ENCODE results near the gene C2orf81. TPM values are rescaled to one million over a fixed set of nuclear protein-coding genes. Genes with fewer than 3 reads are reported as not detected.

C2orf81 gene
- total RNA-seq, 1 donor from 2014 or later, result 1.5 TPM

DNA sequence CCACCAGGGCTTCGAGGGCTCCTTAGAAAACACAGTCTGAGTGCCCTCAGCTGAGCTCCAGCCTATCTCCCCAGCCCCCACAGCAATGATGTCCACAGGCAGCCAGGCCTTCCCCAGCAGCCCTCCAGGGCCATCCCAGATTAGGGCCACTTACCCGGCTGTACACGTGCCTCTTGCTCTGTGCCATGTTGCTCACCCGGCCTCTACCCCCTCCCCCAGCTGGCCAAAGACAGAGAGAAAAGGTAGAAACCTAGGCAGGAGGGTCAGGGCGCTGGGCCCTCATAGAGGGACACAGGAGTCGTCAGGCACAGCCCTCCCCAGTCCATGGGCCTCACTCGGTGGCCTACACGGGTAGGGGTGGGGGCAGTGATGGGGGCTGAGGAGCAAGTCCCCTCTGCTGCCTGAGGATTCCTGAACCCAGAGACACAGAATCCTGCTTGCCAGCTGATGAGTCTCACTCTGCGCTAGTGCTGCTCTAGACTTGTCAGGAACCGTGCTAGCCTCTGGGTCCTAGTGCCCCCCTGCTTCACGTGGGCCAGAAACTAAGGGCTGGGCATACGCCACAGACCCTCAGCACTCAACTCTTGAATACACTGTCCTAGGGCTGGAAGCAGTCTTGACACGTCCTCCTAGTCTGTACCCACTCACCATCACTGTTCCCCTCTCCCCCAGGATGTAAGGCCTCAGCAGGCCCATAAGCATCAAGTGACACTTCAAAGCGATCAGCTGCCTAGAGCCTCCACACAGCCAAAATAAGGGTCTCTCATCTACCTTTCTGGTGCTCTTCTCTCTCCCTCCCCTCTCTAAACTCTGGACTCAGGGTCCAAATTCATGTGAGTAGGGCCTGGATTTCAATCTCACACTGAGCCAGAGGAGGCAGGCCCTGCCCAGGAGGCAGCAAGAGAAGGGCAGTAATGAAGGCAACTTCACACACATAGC, 41.3 kb downstream of the C2orf81 start, which contains the start of gene DCTN1:
Gene DCTN1 (minus strand): TSS at position 461 of the 939 bp plus-strand sequence. CDS start 274 bp downstream, at position 187.
- no peak for DNase-seq (ENCODE audit: low spot score)
- Mint-ChIP-seq H3K27me3 (ENCODE audit: low read depth) (no peaks in the 10 kb centered on the region), H3K36me3 (ENCODE audit: low read depth) (peaks cover 14% of the 10 kb centered on the region), H3K27ac (ENCODE audit: unreplicated experiment) (peak within 1 kb of the TSS; percentile 82), H3K9me3 (ENCODE audit: low read depth) (no peaks in the 10 kb centered on the region), H3K4me3 (ENCODE audit: unreplicated experiment) (peak within 1 kb of the TSS; percentile 76), H3K4me1 (ENCODE audit: low read depth) (peaks cover 34% of the 10 kb centered on the region)
- no peak for TF ChIP-seq CTCF (IDR thresholded peaks at IDR 0.05)

DNA sequence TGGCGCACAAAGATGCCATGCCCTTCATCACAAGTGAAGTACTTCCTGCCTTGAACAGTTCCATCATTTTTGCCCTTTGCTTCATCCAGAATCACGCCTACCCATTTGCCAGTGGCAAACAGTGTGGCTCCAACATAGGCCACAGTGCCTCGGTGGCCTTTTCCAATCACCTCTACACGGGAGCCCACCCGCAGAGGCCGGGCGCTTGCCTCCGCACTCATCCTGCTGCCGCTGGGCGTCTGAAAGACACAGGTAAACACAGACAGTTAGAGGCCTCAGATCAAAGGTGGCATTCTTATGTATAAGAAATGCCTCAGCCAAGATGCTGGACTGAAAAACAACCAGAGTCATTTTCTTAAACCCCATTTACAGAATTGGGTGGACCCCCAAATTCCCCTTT, 43.4 kb downstream of the C2orf81 start:
- peaks cover 42% of the 10 kb centered on the region for H3K4me1 Mint-ChIP-seq (ENCODE audit: low read depth)
- no peak for TF ChIP-seq CTCF (IDR thresholded peaks at IDR 0.05)
- H3K36me3 Mint-ChIP-seq (ENCODE audit: low read depth), result peaks cover 14% of the 10 kb centered on the region
- no peak overlapping the region for H3K27ac Mint-ChIP-seq (ENCODE audit: unreplicated experiment)
- DNase-seq (ENCODE audit: low spot score), result no peak
- H3K27me3 Mint-ChIP-seq (ENCODE audit: low read depth), result no peaks in the 10 kb centered on the region
- no peaks in the 10 kb centered on the region for H3K9me3 Mint-ChIP-seq (ENCODE audit: low read depth)
- H3K4me3 Mint-ChIP-seq (ENCODE audit: unreplicated experiment), result no peak overlapping the region

- DNase-seq (ENCODE audit: low spot score), result no peak
- Mint-ChIP-seq H3K4me1 (ENCODE audit: low read depth) (peaks cover 32% of the 10 kb centered on the region), H3K36me3 (ENCODE audit: low read depth) (peaks cover 21% of the 10 kb centered on the region)
These were observed 45.6 kb downstream of the C2orf81 start for GRCh38 chr2:74375838-74376237.

DNA sequence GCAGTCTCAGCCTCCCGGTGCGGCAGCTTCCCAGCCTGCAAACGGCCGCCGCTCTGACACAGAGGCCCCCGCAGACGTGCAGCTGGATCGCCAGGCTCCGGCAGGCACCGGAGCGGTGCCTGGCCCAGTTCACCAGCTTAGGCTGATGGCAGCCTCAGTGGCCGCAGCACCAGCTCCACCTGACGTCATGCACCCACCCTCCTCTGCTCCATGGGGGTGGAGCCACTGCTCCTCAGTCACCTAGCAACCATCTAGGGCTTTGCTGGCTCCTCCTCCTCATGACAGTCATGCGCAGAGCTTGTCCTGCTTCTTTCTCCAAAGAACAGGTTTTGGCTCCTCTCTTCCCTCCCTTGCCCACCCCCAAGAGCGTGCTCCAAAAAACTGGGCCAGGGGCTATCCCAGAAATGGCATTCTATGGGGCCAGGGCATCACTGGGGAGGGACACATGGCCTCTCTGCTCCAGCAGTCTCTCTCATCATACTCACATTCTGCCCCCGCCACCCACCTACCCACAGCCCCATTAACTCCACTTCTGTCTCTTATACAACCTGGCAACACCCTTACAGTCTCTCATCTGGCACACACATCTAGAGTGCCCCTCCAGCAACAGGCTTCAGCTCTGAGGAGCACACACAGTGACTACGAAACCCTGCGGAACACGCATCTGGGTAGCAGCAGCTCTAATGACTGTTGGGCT, 46.8 kb downstream of the C2orf81 start:
- H3K27ac Mint-ChIP-seq (ENCODE audit: unreplicated experiment), result no peak overlapping the region
- H3K27me3 Mint-ChIP-seq (ENCODE audit: low read depth), result no peaks in the 10 kb centered on the region
- no peak for DNase-seq (ENCODE audit: low spot score)
- TF ChIP-seq CTCF (IDR thresholded peaks at IDR 0.05), result no peak
- H3K4me3 Mint-ChIP-seq (ENCODE audit: unreplicated experiment), result no peak overlapping the region
- no peaks in the 10 kb centered on the region for H3K9me3 Mint-ChIP-seq (ENCODE audit: low read depth)
- peaks cover 29% of the 10 kb centered on the region for H3K36me3 Mint-ChIP-seq (ENCODE audit: low read depth)
- peaks cover 21% of the 10 kb centered on the region for H3K4me1 Mint-ChIP-seq (ENCODE audit: low read depth)

More at GRCh38 chr2:74375838-74376237, 45.6 kb downstream of the C2orf81 start:
- Mint-ChIP-seq H3K4me3 (ENCODE audit: unreplicated experiment) (no peak overlapping the region), H3K27me3 (ENCODE audit: low read depth) (no peaks in the 10 kb centered on the region), H3K9me3 (ENCODE audit: low read depth) (no peaks in the 10 kb centered on the region), H3K27ac (ENCODE audit: unreplicated experiment) (no peak overlapping the region)
- no peak for TF ChIP-seq CTCF (IDR thresholded peaks at IDR 0.05)

DNA sequence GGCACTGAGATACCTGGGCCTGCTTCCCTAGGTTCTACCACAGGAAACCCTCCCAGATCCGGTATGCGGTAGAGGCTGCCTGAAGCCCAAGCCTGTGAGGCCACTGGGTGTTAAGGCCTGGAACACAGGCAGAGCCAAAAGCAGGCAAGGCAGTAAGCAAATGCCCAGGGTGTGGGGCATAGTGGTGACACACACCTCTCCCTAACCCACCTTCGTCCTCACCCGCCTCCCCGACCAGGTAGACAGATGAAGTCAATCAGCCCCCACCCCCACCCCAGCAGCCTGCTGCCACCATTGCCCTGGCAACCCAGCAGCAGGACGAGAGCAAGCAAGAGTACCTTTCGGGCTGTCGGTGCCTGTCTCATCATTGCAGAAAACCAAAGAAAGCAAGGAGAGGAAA, 47.4 kb downstream of the C2orf81 start:
- Mint-ChIP-seq H3K9me3 (ENCODE audit: low read depth) (no peaks in the 10 kb centered on the region), H3K4me3 (ENCODE audit: unreplicated experiment) (no peak overlapping the region), H3K27ac (ENCODE audit: unreplicated experiment) (no peak overlapping the region), H3K27me3 (ENCODE audit: low read depth) (no peaks in the 10 kb centered on the region), H3K36me3 (ENCODE audit: low read depth) (peaks cover 34% of the 10 kb centered on the region), H3K4me1 (ENCODE audit: low read depth) (peaks cover 16% of the 10 kb centered on the region)
- DNase-seq (ENCODE audit: low spot score), result no peak
- TF ChIP-seq CTCF (IDR thresholded peaks at IDR 0.05), result no peak
